ENCODE data around the gene ADAM11.

ADAM11 gene

GRCh38 chr17:44779211-44780025 lies 20.6 kb downstream of the ADAM11 start (continued):
- TF ChIP-seq ZBTB10 (tag by site-specific recombination; IDR thresholded peaks at IDR 0.05): peak; percentile 91
- TF ChIP-seq ZNF560 (tag by site-specific recombination; IDR thresholded peaks at IDR 0.05; ENCODE audit: borderline replicate concordance): no peak
- no peak for TF ChIP-seq FEZF1 (tag by site-specific recombination; IDR thresholded peaks at IDR 0.05)
- no peak for TF ChIP-seq ZNF549 (tag by site-specific recombination; IDR thresholded peaks at IDR 0.05)
- no peak for TF ChIP-seq SCRT2 (tag by site-specific recombination; IDR thresholded peaks at IDR 0.05)
- no peak for TF ChIP-seq ZNF114 (tag by site-specific recombination; IDR thresholded peaks at IDR 0.05)
- TF ChIP-seq ZNF398 (tag by site-specific recombination; IDR thresholded peaks at IDR 0.05): peak; percentile 91
- TF ChIP-seq ZNF585B (tag by site-specific recombination; IDR thresholded peaks at IDR 0.05): no peak
- peak; percentile 66 for TF ChIP-seq SP7 (tag by site-specific recombination; IDR thresholded peaks at IDR 0.05)
- TF ChIP-seq SP2 (tag by site-specific recombination; IDR thresholded peaks at IDR 0.05): 0 out of 2 replicates have a peak, but pooled peaks have one; percentile 29
- no peak for TF ChIP-seq ZNF529 (tag by site-specific recombination; IDR thresholded peaks at IDR 0.05; ENCODE audit: insufficient replicate concordance)
- TF ChIP-seq ZNF654 (tag by site-specific recombination; IDR thresholded peaks at IDR 0.05; ENCODE audit: low read depth): peak; percentile 83
- peak; percentile 99 for TF ChIP-seq CTCF (tag by site-specific recombination; IDR thresholded peaks at IDR 0.05)
- no peak for TF ChIP-seq ZXDB (tag by site-specific recombination; IDR thresholded peaks at IDR 0.05)
- TF ChIP-seq ZNF280D (tag by site-specific recombination; IDR thresholded peaks at IDR 0.05): no peak
- no peak for TF ChIP-seq ZNF292 (tag by site-specific recombination; IDR thresholded peaks at IDR 0.05; ENCODE audit: borderline replicate concordance, low read depth)
- TF ChIP-seq ZEB2 (tag by site-specific recombination; IDR thresholded peaks at IDR 0.05): peak; percentile 64; the same call in 1 of the 2 replicates
- peak; percentile 86 for TF ChIP-seq ZNF629 (tag by site-specific recombination; IDR thresholded peaks at IDR 0.05)
- peak; percentile 71 for TF ChIP-seq ATF2 (tag by site-specific recombination; IDR thresholded peaks at IDR 0.05; ENCODE audit: low read depth)
- TF ChIP-seq KLF17 (tag by site-specific recombination; IDR thresholded peaks at IDR 0.05): peak; percentile 55; the same call in 1 of the 2 replicates
- TF ChIP-seq ZNF112 (tag by site-specific recombination; IDR thresholded peaks at IDR 0.05): no peak
- no peak for TF ChIP-seq ZNF404 (tag by site-specific recombination; IDR thresholded peaks at IDR 0.05)
- TF ChIP-seq ZSCAN18 (tag by site-specific recombination; IDR thresholded peaks at IDR 0.05): no peak
- TF ChIP-seq ZFP69B (tag by site-specific recombination; IDR thresholded peaks at IDR 0.05): 0 out of 2 replicates have a peak, but pooled peaks have one; percentile 48
- no peak for TF ChIP-seq SETDB1 (IDR thresholded peaks at IDR 0.05; ENCODE audit: insufficient read length, low read length)
- peak; percentile 94 for TF ChIP-seq KLF1 (tag by site-specific recombination; IDR thresholded peaks at IDR 0.05)
